A549 (cell line): Measurements from ENCODE around the gene ZNF184.

ENCODE experiments used
- CTCF ChIP-seq: fragments of >200 bp; sonication (Bioruptor Twin); formaldehyde crosslinking; IDR thresholded peaks from 3 replicates; pipeline ENCODE4 v1.5.1; 2016
- EHMT2 ChIP-seq: fragments of 200-600 bp; sonication (generic); IDR thresholded peaks from 2 replicates; pipeline ENCODE4 v1.6.1; 2016; ENCODE audit warnings: antibody characterized with exemption, low read depth, mild to moderate bottlenecking, moderate library complexity
- EP300 ChIP-seq, 2 experiments: fragments of >200 bp; sonication (Bioruptor Twin); formaldehyde crosslinking; IDR thresholded peaks; 2 replicates in 1 of 2; 3 replicates in 1 of 2; pipeline ENCODE4 v1.6.1; 2016 to 2017
- GATA3 ChIP-seq: IDR thresholded peaks from 2 replicates; pipeline ENCODE4 v1.6.1; 2012; ENCODE audit warnings: borderline replicate concordance
- NFE2L2 ChIP-seq: fragments of 150-350 bp; conservative IDR thresholded peaks from 2 replicates; pipeline ENCODE4 v1.6.1; 2014; ENCODE audit warnings: low read length
- RARB ChIP-seq: fragments of 250-450 bp; sonication (Bioruptor Pico); IDR thresholded peaks from 2 replicates; pipeline ENCODE4 v1.8.0; 2021; ENCODE audit warnings: mild to moderate bottlenecking, moderate library complexity

DNA sequence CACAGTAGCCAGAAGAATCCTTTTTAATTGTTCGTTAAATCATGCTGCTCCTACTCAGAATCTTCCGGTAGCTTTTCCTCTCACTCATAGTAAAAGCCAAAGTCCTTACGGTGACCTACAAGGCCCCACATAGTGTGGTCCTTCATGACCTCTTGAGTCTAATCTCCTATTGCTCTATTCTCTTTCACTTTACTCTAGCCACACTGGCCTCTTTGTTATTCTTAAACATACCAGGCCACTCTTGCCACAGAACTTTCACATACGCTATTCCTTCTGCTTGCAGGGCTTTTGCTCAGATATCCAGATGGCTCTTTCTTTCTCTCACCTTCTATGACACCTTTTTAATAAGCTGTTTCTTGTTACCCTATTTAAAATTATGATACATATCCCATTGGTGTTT is 58.6 kb downstream of the ZNF184 start:
- no peak for TF ChIP-seq EP300 (IDR thresholded peaks at IDR 0.05)
- no peak for TF ChIP-seq CTCF
- TF ChIP-seq RARB, result no peak
- no peak for TF ChIP-seq GATA3
- no peak for TF ChIP-seq NFE2L2
- TF ChIP-seq EHMT2, result no peak
